RPMI7951 (cell line): ENCODE measurements around the gene TNFAIP3. TPM values are rescaled to one million over a fixed set of nuclear protein-coding genes. Genes with fewer than 3 reads are reported as not detected.

Source experiments
- DNase-seq: peaks from one replicate; pipeline ENCODE4 v3.0.0-alpha.2; 2012; ENCODE audit warnings: low read depth
- total RNA-seq: library from RNA; depleted of rRNA; stranded (reverse); fragments of >200 nt; shearing (Covaris generic); gene quantifications from 2 replicates; pipeline ENCODE4 v1.2.3, GENCODE V29; 2014; rRNA removed

Gene TNFAIP3
- total RNA-seq, 1 experiment from 2014 or later: 4.9 TPM

DNA sequence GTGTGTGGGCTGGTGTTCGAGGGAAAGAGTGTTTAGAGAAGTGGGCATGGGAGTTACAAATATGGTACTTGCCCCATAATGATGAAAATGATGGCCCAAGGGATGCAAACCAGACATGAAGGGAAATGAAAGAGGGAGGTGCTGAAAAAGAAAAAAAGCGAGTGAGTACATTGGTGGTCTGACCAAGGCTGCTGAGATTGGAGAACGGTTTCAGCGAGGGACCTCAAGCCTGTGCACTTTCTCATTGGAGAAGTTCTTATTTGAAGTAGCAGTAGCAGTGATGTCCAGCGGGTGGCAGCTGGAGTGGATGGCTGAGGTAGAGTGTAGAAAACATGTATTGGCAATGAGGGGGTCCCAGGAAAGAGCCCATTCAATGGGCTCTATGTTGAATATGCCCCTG lies 54.8 kb downstream of the TNFAIP3 start:
- DNase-seq: no peak

DNA sequence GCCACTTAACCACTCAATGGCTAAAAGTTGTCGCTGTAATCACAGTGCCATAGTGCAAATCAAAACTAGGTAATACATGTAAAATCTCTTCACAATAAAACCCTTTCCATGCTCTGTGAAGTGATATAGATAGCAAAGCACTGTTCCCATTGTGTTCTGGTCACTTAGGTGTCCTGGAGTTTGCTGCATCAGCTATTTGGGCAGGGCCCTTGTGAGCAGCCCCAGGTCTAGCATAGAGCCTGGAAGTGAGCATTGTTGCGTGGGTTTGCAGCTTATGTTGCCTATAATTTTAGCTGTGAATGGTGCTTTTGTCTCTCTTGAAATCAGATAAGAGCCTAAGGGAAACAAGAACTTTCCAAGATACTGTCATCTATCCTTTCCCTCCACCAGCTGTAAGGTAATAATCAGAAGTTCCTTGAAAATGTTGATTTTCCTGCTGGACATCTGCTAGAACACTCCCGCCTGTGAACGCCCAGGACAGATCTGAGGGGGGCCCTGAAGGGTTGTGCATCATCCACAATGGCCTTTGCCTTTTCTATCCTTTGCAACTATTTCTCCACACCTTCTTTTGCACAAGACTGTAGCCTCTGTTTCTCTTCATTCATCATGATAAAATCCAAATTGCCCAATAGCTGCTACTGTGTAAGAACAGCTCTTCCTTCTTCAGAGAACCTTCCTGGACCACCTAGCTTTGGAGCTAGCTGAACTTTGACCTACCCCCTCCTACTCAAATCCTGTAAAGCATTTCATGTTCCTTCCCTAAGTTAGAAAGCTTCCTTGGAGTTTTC lies 57.0 kb downstream of the TNFAIP3 start:
- DNase-seq: no peak

DNA sequence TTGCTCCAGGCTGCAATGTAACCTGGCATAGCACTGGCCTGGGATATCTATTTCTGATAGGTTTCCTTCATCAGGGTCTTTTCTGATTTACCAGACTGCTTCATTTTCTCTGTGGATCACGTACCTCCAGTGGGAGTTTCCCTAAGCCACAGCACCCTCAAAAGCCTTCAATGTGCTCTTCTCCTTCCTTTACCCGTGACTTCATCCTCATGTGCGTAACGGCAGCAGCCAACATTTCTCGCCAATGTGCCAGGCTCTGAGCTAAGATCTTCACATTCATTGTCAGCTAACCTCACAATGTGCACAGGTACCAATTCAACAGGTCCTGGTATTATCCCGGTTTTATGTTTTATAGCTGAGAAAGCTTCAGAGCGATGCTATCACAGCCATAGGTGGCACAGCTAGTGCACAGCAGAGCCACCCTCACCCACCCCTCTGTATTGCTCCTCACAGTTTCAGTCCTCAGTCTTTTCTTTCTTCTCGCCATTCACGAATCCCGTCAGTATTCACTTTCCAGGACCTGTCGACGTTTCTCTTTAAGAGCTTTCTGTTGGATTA lies 58.2 kb downstream of the TNFAIP3 start:
- no peak for DNase-seq

DNA sequence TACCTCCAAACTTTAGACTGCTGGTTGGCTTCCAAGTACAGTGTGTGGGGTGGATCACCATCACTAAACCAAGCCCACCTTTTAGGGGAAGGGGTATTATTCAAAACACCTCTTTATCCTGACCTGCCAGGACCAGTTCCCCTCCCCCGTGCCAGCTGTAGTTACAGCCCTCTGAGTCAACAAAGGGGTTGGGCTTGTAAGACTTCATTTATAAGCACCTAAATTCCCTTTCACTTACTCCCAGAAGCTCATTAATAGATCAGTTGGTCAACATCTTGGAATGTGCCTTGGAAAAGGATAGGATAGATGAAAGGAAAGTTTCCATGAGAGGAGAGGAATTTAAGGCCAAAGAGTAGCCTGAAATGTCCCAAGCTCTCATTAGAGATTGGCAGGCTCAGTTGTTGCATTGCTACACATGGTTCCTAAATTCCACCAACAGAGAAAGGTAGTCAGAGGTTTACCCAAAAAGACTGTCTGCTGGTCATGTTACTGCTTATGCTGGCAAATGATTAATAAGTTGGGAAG lies 59.2 kb downstream of the TNFAIP3 start:
- peak; percentile 79 for DNase-seq

DNA sequence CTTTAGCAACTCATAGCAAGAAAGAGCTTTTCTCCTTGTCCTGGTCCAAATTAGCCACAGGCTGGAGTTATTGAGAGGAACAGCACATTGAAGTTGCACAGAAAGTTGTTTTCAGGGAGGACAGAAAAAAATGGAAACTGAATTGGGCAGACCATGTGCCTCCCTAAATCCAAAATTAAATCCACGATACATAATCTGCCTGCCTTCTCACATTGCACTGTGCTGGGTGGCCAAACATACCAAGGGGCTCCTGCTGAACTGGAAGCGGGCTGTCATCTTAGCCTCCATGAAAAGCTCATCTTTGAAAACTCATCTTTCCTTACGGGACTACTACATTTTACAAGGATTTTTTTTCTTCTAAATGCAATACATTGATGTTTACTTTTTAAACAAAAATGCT lies 59.9 kb downstream of the TNFAIP3 start:
- no peak for DNase-seq

DNA sequence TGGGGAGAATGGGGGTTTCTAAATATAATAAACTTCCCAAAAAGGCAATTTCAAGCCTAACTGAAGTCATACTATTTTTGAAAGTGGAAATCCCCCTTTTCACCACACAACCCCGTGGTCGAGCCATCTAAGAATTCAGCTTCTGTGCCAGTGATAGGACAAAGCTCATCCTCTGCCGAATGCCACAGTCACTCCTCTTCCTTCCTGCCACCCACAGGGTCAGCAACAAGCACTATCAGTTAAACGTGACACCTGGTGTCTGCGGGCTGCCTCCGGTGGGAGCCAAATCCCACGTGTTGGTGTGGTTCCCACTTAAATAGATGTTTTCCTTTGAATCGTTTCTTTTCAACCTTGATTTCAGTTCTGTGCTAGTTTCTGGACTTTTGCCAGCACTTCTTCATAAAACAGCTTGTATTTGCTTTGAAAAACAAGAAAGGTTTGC lies 60.7 kb downstream of the TNFAIP3 start:
- DNase-seq: peak; percentile 77

DNA sequence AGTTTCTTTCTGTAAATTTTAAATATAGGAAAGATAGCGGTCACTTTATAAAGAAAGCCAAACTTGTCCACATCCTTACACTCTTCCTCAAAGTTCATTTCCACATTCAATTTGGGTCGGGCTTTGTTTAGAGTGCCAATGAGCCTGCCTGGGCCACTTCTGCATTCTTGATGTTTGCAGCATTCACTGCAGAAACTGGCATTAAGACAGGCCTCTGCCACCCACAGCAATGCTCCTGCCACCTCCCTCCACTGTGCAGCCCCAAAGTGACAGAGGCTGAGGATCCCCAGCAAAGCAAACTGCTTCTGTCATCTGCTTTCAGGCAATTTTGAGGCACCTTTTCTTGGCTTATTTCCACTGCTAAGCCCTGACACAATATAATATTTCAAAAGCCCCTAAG lies 61.2 kb downstream of the TNFAIP3 start:
- no peak for DNase-seq

DNA sequence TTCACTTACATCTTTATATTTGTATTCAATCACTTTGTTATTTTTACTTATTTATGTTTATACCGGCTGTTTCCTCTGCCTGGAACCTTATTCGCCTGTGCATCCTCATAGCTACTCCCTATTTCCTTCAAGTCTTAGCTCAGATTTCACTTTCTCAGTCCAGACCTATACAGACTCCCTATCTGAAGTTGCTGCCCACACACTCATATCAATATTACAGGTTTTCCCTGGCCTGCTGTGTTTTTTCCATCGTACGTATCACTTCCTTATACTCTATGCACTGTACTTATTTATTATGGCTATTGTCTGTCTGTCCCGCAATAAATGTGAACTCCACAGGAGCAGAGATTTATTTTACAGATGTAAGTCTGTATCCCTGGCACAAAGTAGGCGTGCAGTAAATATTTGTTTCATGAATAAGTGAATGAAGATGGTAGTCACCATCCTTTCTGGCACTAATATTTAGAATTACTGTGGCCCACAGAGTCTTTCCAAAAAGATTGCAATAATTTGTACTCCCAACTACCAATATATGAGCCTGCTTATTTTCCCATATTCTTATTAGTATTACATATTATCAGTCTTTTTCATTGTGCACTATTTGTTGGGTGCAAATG lies 64.9 kb downstream of the TNFAIP3 start:
- DNase-seq: no peak

Other genes starting within 250 kb of the TNFAIP3 start
- gene PERP, start 240.2 kb downstream of the TNFAIP3 start, total RNA-seq: 37.5 and 40.6 TPM in 2 replicates